ENCODE results near the gene ANP32E. TPM values are rescaled to one million over a fixed set of nuclear protein-coding genes. Genes with fewer than 3 reads are reported as not detected.

Gene ANP32E
- total and polyA plus RNA-seq, 2 of the 8 experiments (the other 6 are each of a cell fraction or from before 2014, with no cell fraction given), result 20.7 to 123 TPM

GRCh38 chr1:150256198-150256553 is 20.3 kb upstream of the ANP32E start:
- WGBS, 2 experiments (ENCODE audit: extremely low coverage in 1 of 2, insufficient coverage in 1 of 2, insufficient read length in 1 of 2, insufficient replicate concordance in 2 of 2, low coverage in 1 of 2, low lambda C conversion rate in 2 of 2, missing lambda C conversion rate in 1 of 2), result 0% methylated on average over 1 of the region's 1 CpG; no CpG with 5 or more reads in 1 of the 2 experiments
- Histone ChIP-seq H3K27ac (ENCODE audit: low read depth, low read length) (peak overlapping the region; percentile 95), H2BK120ac (replicated peaks; ENCODE audit: low read depth, low read length) (peak overlapping the region; percentile 63), H4K5ac (ENCODE audit: insufficient read length, low read depth, low read length) (peak overlapping the region; percentile 64), H3K23ac (ENCODE audit: insufficient read length) (no peak overlapping the region), H3K4me3 (ENCODE audit: extremely low read depth in 1 of 4, insufficient read depth in 2 of 4, low read depth in 3 of 4, low read length in 4 of 4) (peak overlapping the region; percentile 70 to 82 (median 80); a peak in 7 of 8 replicates), H2BK5ac (ENCODE audit: low read depth, low read length) (peak overlapping the region; percentile 98), H3K36me3 (ENCODE audit: control insufficient read depth in 2 of 4, insufficient read depth in 4 of 4, low read length in 3 of 4) (peaks cover 0 to 2% (median 1%) of the 10 kb centered on the region in 4 experiments; a peak in 2 of 8 replicates), H2BK20ac (ENCODE audit: low read length) (peak overlapping the region; percentile 67), H3K56ac (replicated peaks; ENCODE audit: insufficient read length, low read depth, low read length) (peak overlapping the region; percentile 48), H4K8ac (ENCODE audit: extremely low read depth, insufficient read depth, low read length) (peak overlapping the region; percentile 81; the same call in 1 of the 2 replicates), H4K20me1 (replicated peaks in 1 of 2; ENCODE audit: control insufficient read depth in 1 of 2, insufficient read depth in 2 of 2, low read length in 2 of 2) (no peaks in the 10 kb centered on the region), H4K91ac (replicated peaks; ENCODE audit: insufficient read length, low read length) (peak overlapping the region; percentile 96), H3K23me2 (ENCODE audit: low read depth, low read length) (peaks cover 36% of the 10 kb centered on the region), H3K79me1 (ENCODE audit: low read depth, low read length) (peaks cover 5% of the 10 kb centered on the region; the same call in 1 of the 2 replicates), H3K79me2 (ENCODE audit: control insufficient read depth in 1 of 2, insufficient read depth in 2 of 2, low read length in 2 of 2) (peaks cover 4 to 20% of the 10 kb centered on the region in 2 experiments), H3K9me3 (ENCODE audit: insufficient read depth in 2 of 2, low read depth in 1 of 2, low read length in 1 of 2) (no peaks in the 10 kb centered on the region), H2AFZ (ENCODE audit: low read length) (no peak overlapping the region), H3K27me3 (replicated peaks in 1 of 4; ENCODE audit: control insufficient read depth in 3 of 4, extremely low read depth in 1 of 4, insufficient read depth in 3 of 4, low read length in 3 of 4) (no peaks in the 10 kb centered on the region), H3K14ac (ENCODE audit: insufficient read length) (no peak overlapping the region), H2AK5ac (ENCODE audit: low read depth, low read length) (peak overlapping the region; percentile 99), H2BK15ac (ENCODE audit: low read length) (peak overlapping the region; percentile 100; the same call in 1 of the 2 replicates), H3K4me2 (ENCODE audit: insufficient read depth in 1 of 2, low read depth in 2 of 2, low read length in 2 of 2) (peak overlapping the region; percentile 78 to 99), H3K18ac (ENCODE audit: extremely low read depth, low read length) (peak overlapping the region; percentile 100), H3K4me1 (replicated peaks in 1 of 4; ENCODE audit: control insufficient read depth in 3 of 4, insufficient read depth in 4 of 4, low read length in 3 of 4) (peaks cover 0 to 20% (median 14%) of the 10 kb centered on the region in 4 experiments; a peak in 6 of 7 replicates), H3K9ac (replicated peaks in 1 of 4; ENCODE audit: extremely low read depth in 1 of 4, low read depth in 3 of 4, low read length in 3 of 4) (peak overlapping the region in 3 of 4 experiments; percentile 67 to 83 (median 80); a peak in 6 of 7 replicates), H3K4ac (replicated peaks; ENCODE audit: insufficient read length, low read depth, low read length) (no peak overlapping the region), H2BK12ac (ENCODE audit: low read depth, low read length) (peak overlapping the region; percentile 99)
- DNase-seq (ENCODE audit: low read depth in 1 of 2, low spot score in 2 of 2) (no peak), FAIRE-seq (no peak)
- ChIA-PET POLR2A (ENCODE audit: partially characterized antibody) (interaction anchor here (0.5 to 19.4 kb wide), 22 partner anchors 10 to 510 kb away, joined by 3 to 535 read pairs (median 6); partner anchors contain the start of genes ANP32E, APH1A, C1orf54 and CIART), CTCF (ENCODE audit: partially characterized antibody) (interaction anchor here (0.6 to 17.5 kb wide), 18 partner anchors 11 to 277 kb away, joined by 3 to 326 read pairs (median 6); partner anchors contain the start of genes APH1A, C1orf54 and CIART)
- TF ChIP-seq, protein P1, sequence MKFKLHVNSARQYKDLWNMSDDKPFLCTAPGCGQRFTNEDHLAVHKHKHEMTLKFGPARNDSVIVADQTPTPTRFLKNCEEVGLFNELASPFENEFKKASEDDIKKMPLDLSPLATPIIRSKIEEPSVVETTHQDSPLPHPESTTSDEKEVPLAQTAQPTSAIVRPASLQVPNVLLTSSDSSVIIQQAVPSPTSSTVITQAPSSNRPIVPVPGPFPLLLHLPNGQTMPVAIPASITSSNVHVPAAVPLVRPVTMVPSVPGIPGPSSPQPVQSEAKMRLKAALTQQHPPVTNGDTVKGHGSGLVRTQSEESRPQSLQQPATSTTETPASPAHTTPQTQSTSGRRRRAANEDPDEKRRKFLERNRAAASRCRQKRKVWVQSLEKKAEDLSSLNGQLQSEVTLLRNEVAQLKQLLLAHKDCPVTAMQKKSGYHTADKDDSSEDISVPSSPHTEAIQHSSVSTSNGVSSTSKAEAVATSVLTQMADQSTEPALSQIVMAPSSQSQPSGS (IDR thresholded peaks at IDR 0.05; ENCODE audit: low read length), result peak; percentile 70; the same call in 1 of the 2 replicates
- TF ChIP-seq TAF7 (optimal IDR thresholded peaks at IDR 0.05; ENCODE audit: borderline replicate concordance, low read depth, low read length) (peak; percentile 47), SIX5 (IDR thresholded peaks at IDR 0.05; ENCODE audit: low read depth, low read length) (no peak)

All from H1 (cell line).